NB4 (cell line): ENCODE data around the gene CMPK1.

Experiments used
- CTCF ChIP-seq: IDR thresholded peaks from one replicate; pipeline ENCODE4 v1.5.1; 2012; ENCODE audit warnings: low read depth, low read length
- MAX ChIP-seq: IDR thresholded peaks from 2 replicates; pipeline ENCODE4 v1.6.1; 2011; ENCODE audit warnings: low read depth, low read length
- MYC ChIP-seq: IDR thresholded peaks from 2 replicates; pipeline ENCODE4 v1.6.1; 2011; ENCODE audit warnings: low read depth, low read length
- POLR2A ChIP-seq: IDR thresholded peaks from 2 replicates; pipeline ENCODE4 v1.6.1; 2011; ENCODE audit warnings: mild to moderate bottlenecking; ENCODE audit not compliant: insufficient read length; ENCODE audit errors: extremely low read depth

GRCh38 chr1:47330212-47330611 lies 3.4 kb upstream of the CMPK1 start:
- TF ChIP-seq CTCF (no peak), POLR2A (no peak), MAX (no peak), MYC (no peak)
